HCT116 (cell line): Measurements from ENCODE around the gene ARL5A. TPM values are rescaled to one million over a fixed set of nuclear protein-coding genes. Genes with fewer than 3 reads are reported as not detected.

Experiments used
- ATAC-seq: fragments of 200-7000 bp; cut with Tn5 transposase; 2 replicates; pipeline ENCODE4 v1.9.1; 2020; ENCODE audit warnings: mild to moderate bottlenecking, moderate library complexity
- BruUV-seq: library from RNA; stranded (reverse); fragments of 400-500 nt; replicated peaks from 2 replicates; lab custom pipeline; 2021; lab: Mats Ljungman, UMichigan
- CTCF ChIA-PET: fragments of 300-600 bp; sonication (Branson Sonifier 250); formaldehyde crosslinking; loops from one replicate; lab custom pipeline; 2021; ENCODE audit warnings: antibody characterized with exemption; lab: Charles Lee
- POLR2A ChIA-PET: fragments of 300-600, 350-600 bp; sonication (Branson Sonifier 250); formaldehyde crosslinking; loops from one replicate; lab custom pipeline; 2021; ENCODE audit warnings: antibody characterized with exemption; lab: Charles Lee
- RAD21 ChIA-PET, 2 experiments: fragments of 300-600 bp; sonication (Branson Sonifier 250); formaldehyde crosslinking; loops; one replicate each; lab custom pipeline; 2023; ENCODE audit warnings: low total read pairs in 2 of 2; ENCODE audit not compliant: uncharacterized antibody in 2 of 2, unreplicated experiment in 2 of 2, low non-redundant PET in 1 of 2; lab: Charles Lee
- DNase-seq: peaks from one replicate; pipeline ENCODE4 v3.0.0-alpha.2; 2010; ENCODE audit warnings: low read depth, low spot score
- H2AFZ ChIP-seq: fragments of 200-600 bp; shearing (Covaris generic), sonication (generic); 2 replicates; pipeline ENCODE4 v1.6.1; 2017; ENCODE audit warnings: low read depth, mixed run types, mixed read lengths, antibody characterized with exemption, low read length; ENCODE audit not compliant: poor library complexity, severe bottlenecking
- H3K27ac ChIP-seq: 2 replicates; pipeline ENCODE4 v1.5.1; 2012; ENCODE audit warnings: low read depth, low read length
- H3K27me3 ChIP-seq: fragments of 200-600 bp; sonication (generic); 2 replicates; pipeline ENCODE4 v1.6.1; 2016; ENCODE audit warnings: mixed run types, low read length, mixed read lengths; ENCODE audit not compliant: insufficient read depth
- H3K36me3 ChIP-seq, 2 experiments: fragments of 200-500 bp in 1 of 2; fragments of 200-600 bp in 1 of 2; sonication (Bioruptor generic) in 1 of 2; sonication (generic) in 1 of 2; 2 replicates each; pipeline versions ENCODE4 v1.5.1 to v1.6.1; 2014 to 2016; ENCODE audit warnings: low read length in 2 of 2, inconsistent platforms in 1 of 2, mixed read lengths in 1 of 2, mixed run types in 1 of 2; ENCODE audit not compliant: insufficient read depth in 2 of 2, control insufficient read depth in 1 of 2
- H3K4me1 ChIP-seq, 2 experiments: fragments of 200-600 bp in 1 of 2; sonication (generic) in 1 of 2; 2 replicates each; pipeline versions ENCODE4 v1.5.1 to v1.6.1; 2012 to 2017; ENCODE audit warnings: low read length in 2 of 2, inconsistent platforms in 1 of 2, mild to moderate bottlenecking in 1 of 2, mixed read lengths in 1 of 2, mixed run types in 1 of 2, moderate library complexity in 1 of 2; ENCODE audit not compliant: insufficient read depth in 2 of 2, control insufficient read depth in 1 of 2
- H3K4me2 ChIP-seq: fragments of 200-600 bp; sonication (generic); 2 replicates; pipeline ENCODE4 v1.6.1; 2017; ENCODE audit warnings: mixed run types, low read length, mixed read lengths
- H3K4me3 ChIP-seq, 2 experiments: fragments of 200-600 bp in 1 of 2; sonication (generic) in 1 of 2; replicated peaks in 1 of 2; 2 replicates each; pipeline ENCODE4 v1.5.1; 2011 to 2016; ENCODE audit warnings: low read length in 2 of 2, control low read depth in 1 of 2, low read depth in 1 of 2, mild to moderate bottlenecking in 1 of 2, mixed read lengths in 1 of 2, mixed run types in 1 of 2
- H3K79me2 ChIP-seq: fragments of 200-600 bp; sonication (generic); 2 replicates; pipeline ENCODE4 v1.6.1; 2017; ENCODE audit warnings: mild to moderate bottlenecking, mixed run types, low read length, moderate library complexity, mixed read lengths; ENCODE audit not compliant: insufficient read depth
- H3K9ac ChIP-seq: fragments of 200-600 bp; sonication (generic); 2 replicates; pipeline ENCODE4 v1.6.1; 2016; ENCODE audit warnings: low read length, mixed read lengths
- H3K9me2 ChIP-seq: fragments of 200-600 bp; sonication (generic), shearing (Covaris generic); 2 replicates; pipeline ENCODE4 v1.6.1; 2017; ENCODE audit warnings: mixed run types, mild to moderate bottlenecking, moderate library complexity; ENCODE audit not compliant: insufficient read depth
- H3K9me3 ChIP-seq, 2 experiments: fragments of 200-500 bp in 1 of 2; fragments of 200-600 bp in 1 of 2; sonication (Bioruptor generic) in 1 of 2; sonication (generic) in 1 of 2; 2 replicates each; pipeline ENCODE4 v1.6.1; 2014 to 2017; ENCODE audit warnings: low read length in 2 of 2, mixed read lengths in 2 of 2, inconsistent platforms in 1 of 2, low read depth in 1 of 2, mild to moderate bottlenecking in 1 of 2, mixed run types in 1 of 2, moderate library complexity in 1 of 2; ENCODE audit not compliant: control insufficient read depth in 1 of 2, insufficient read depth in 1 of 2
- H4K20me1 ChIP-seq: fragments of 200-600 bp; sonication (generic), shearing (Covaris generic); 2 replicates; pipeline ENCODE4 v1.6.1; 2017; ENCODE audit warnings: mixed run types, mild to moderate bottlenecking, moderate library complexity; ENCODE audit not compliant: insufficient read depth
- CBX3 ChIP-seq: IDR thresholded peaks from 2 replicates; pipeline ENCODE4 v1.6.1; 2012; ENCODE audit warnings: low read depth
- ELF1 ChIP-seq: IDR thresholded peaks from 2 replicates; pipeline ENCODE4 v1.6.1; 2012; ENCODE audit warnings: low read depth, borderline replicate concordance
- EZH2phosphoT487 ChIP-seq: fragments of 200-600 bp; IDR thresholded peaks from 2 replicates; pipeline ENCODE4 v1.6.1; 2018; ENCODE audit warnings: antibody characterized with exemption, borderline replicate concordance
- FOSL1 ChIP-seq: IDR thresholded peaks from 2 replicates; pipeline ENCODE4 v1.6.1; 2012; ENCODE audit warnings: low read depth
- JUND ChIP-seq: IDR thresholded peaks from 2 replicates; pipeline ENCODE4 v1.6.1; 2012
- POLR2A ChIP-seq: IDR thresholded peaks from 2 replicates; pipeline ENCODE4 v1.7.0; 2011; ENCODE audit warnings: borderline replicate concordance; ENCODE audit not compliant: insufficient read depth, insufficient read length; ENCODE audit errors: extremely low read depth
- REST ChIP-seq: IDR thresholded peaks from 2 replicates; pipeline ENCODE4 v1.6.1; 2012; ENCODE audit warnings: low read depth
- YY1 ChIP-seq: IDR thresholded peaks from 2 replicates; pipeline ENCODE4 v1.6.1; 2011; ENCODE audit warnings: low read length, low read depth, moderate library complexity, mild to moderate bottlenecking; ENCODE audit not compliant: insufficient replicate concordance; ENCODE audit errors: extremely low read depth
- intact Hi-C: fragments of 100-400 bp; cut with micrococcal nuclease; formaldehyde crosslinking; loops from 2 replicates; pipeline ENCODE4 v1.10.0; 2022
- total RNA-seq: library from RNA; stranded (reverse); gene quantifications from one replicate; pipeline ENCODE4 v1.2.1, GENCODE V29; 2021; ENCODE audit not compliant: unreplicated experiment

The ARL5A gene
- total RNA-seq, 1 experiment from 2014 or later, result 74.4 TPM

GRCh38 chr2:151760139-151760650 is 68.0 kb downstream of the ARL5A start:
- Histone ChIP-seq H3K9me2 (no peaks in the 10 kb centered on the region), H3K9me3 (no peaks in the 10 kb centered on the region), H3K4me1 (no peaks in the 10 kb centered on the region), H3K36me3 (no peaks in the 10 kb centered on the region), H3K27me3 (no peaks in the 10 kb centered on the region), H3K27ac (no peak overlapping the region), H3K79me2 (no peaks in the 10 kb centered on the region), H4K20me1 (no peaks in the 10 kb centered on the region), H2AFZ (no peak overlapping the region), H3K9ac (no peak overlapping the region), H3K4me3 (no peak overlapping the region), H3K4me2 (no peak overlapping the region)
- intact Hi-C loops, result no loop called here
- BruUV-seq, result no TSS peak
- CTCF ChIA-PET, result no interaction called here
- no peak for DNase-seq
- POLR2A ChIA-PET, result no interaction called here
- no peak for TF ChIP-seq POLR2A
- TF ChIP-seq JUND, result no peak
- no peak for TF ChIP-seq EZH2phosphoT487
- no peak for TF ChIP-seq CBX3
- TF ChIP-seq REST, result no peak
- no peak for TF ChIP-seq FOSL1
- TF ChIP-seq YY1, result no peak
- TF ChIP-seq ELF1, result no peak
- no peak for ATAC-seq
- RAD21 ChIA-PET, result no interaction called here
